K562 (cell line): ENCODE measurements around the gene GNAI1. TPM values are rescaled to one million over a fixed set of nuclear protein-coding genes. Genes with fewer than 3 reads are reported as not detected.

Experiments
- ATAC-seq: fragments of 200-7000 bp; cut with Tn5 transposase; 3 replicates; pipeline ENCODE4 v1.9.1; 2020; ENCODE audit warnings: moderate library complexity
- BruUV-seq: library from RNA; stranded (reverse); fragments of 400-500 nt; replicated peaks from 2 replicates; lab custom pipeline; 2021; lab: Mats Ljungman, UMichigan
- CTCF ChIA-PET: fragments of 300-600 bp; formaldehyde crosslinking; extraction: SDS; loops from one replicate; lab custom pipeline; 2021; ENCODE audit warnings: low intra/inter-chr PET ratio; lab: Yijun Ruan, JAX
- POLR2A ChIA-PET: fragments of 300-600, 350-650 bp; sonication (Branson Sonifier 250); formaldehyde crosslinking; extraction: SDS; loops from one replicate; lab custom pipeline; 2021; ENCODE audit warnings: antibody characterized with exemption, inconsistent platforms; lab: Yijun Ruan, JAX
- DNase-seq, 4 experiments: peaks; one replicate each; pipeline versions ENCODE4 v3.0.0 to v3.0.0-alpha.2; 2011 to 2018; ENCODE audit warnings: low spot score in 3 of 4, mixed read lengths in 3 of 4; ENCODE audit errors: extremely low read depth in 1 of 4
- FAIRE-seq: peaks from 2 replicates; lab custom pipeline; 2011; peaks lifted over from hg19 to GRCh38; lab: Jason Lieb, UNC
- H2AFZ ChIP-seq: 2 replicates; pipeline ENCODE4 v1.6.0; 2011; ENCODE audit warnings: low read depth, low read length, control low read depth, inconsistent platforms
- H3K27ac ChIP-seq: fragments of 200-600 bp; 3 replicates; pipeline ENCODE4 v1.8.0; 2011; ENCODE audit warnings: low read depth, mild to moderate bottlenecking, control low read depth, inconsistent platforms, low read length, moderate library complexity, mixed read lengths; ENCODE audit errors: extremely low read depth
- H3K27me3 ChIP-seq, 2 experiments: fragments of 300-600 bp in 1 of 2; 2 replicates in 1 of 2; 3 replicates in 1 of 2; pipeline versions ENCODE4 v1.6.0 to v1.8.0; 2011; ENCODE audit warnings: inconsistent platforms in 2 of 2, low read length in 2 of 2, mild to moderate bottlenecking in 1 of 2, mixed read lengths in 1 of 2, moderate library complexity in 1 of 2; ENCODE audit not compliant: control insufficient read depth in 2 of 2, insufficient read depth in 2 of 2
- H3K36me3 ChIP-seq: fragments of 300-600 bp; 3 replicates; pipeline ENCODE4 v1.8.0; 2011; ENCODE audit warnings: mild to moderate bottlenecking, low read length, inconsistent platforms; ENCODE audit not compliant: control insufficient read depth, insufficient read depth
- H3K4me1 ChIP-seq, 2 experiments: fragments of 200-600 bp in 1 of 2; replicated peaks in 1 of 2; 2 replicates in 1 of 2; 3 replicates in 1 of 2; pipeline versions ENCODE4 v1.5.1 to v1.8.0; 2011; ENCODE audit warnings: inconsistent platforms in 2 of 2, low read length in 2 of 2, mild to moderate bottlenecking in 1 of 2, mixed read lengths in 1 of 2, moderate library complexity in 1 of 2; ENCODE audit not compliant: control insufficient read depth in 2 of 2, insufficient read depth in 2 of 2
- H3K4me2 ChIP-seq: 2 replicates; pipeline ENCODE4 v1.6.1; 2011; ENCODE audit warnings: low read length, control low read depth, inconsistent platforms, mixed read lengths; ENCODE audit not compliant: insufficient read depth
- H3K4me3 ChIP-seq: fragments of 200-600 bp; sonication (generic), shearing (Covaris generic); 2 replicates; pipeline ENCODE4 v1.5.1; 2016; ENCODE audit warnings: control low read depth, inconsistent platforms
- H3K79me2 ChIP-seq: fragments of 200-600 bp; 3 replicates; pipeline ENCODE4 v1.8.0; 2011; ENCODE audit warnings: low read length, inconsistent platforms; ENCODE audit not compliant: control insufficient read depth, insufficient read depth
- H3K9ac ChIP-seq, 2 experiments: 2 replicates each; pipeline versions ENCODE4 v1.6.0 to v1.6.1; 2011; ENCODE audit warnings: low read depth in 2 of 2, low read length in 2 of 2, control low read depth in 1 of 2, inconsistent platforms in 1 of 2, mild to moderate bottlenecking in 1 of 2, mixed read lengths in 1 of 2; ENCODE audit not compliant: insufficient read depth in 1 of 2
- H3K9me1 ChIP-seq: one replicate; pipeline ENCODE4 v1.6.0; 2011; ENCODE audit warnings: inconsistent platforms, mild to moderate bottlenecking, low read length, moderate library complexity; ENCODE audit not compliant: control insufficient read depth, insufficient read depth
- H3K9me3 ChIP-seq: replicated peaks from 2 replicates; pipeline ENCODE4 v1.5.1; 2011; ENCODE audit warnings: low read depth, low read length, inconsistent platforms; ENCODE audit not compliant: control insufficient read depth, insufficient read depth
- H4K20me1 ChIP-seq: replicated peaks from 2 replicates; pipeline ENCODE4 v1.6.1; 2011; ENCODE audit warnings: low read length, inconsistent platforms, mixed read lengths; ENCODE audit not compliant: control insufficient read depth, insufficient read depth
- CHD4 ChIP-seq: fragments of 200-600 bp; sonication (generic); IDR thresholded peaks from 3 replicates; pipeline ENCODE4 v1.6.1; 2012; ENCODE audit warnings: low read depth, mild to moderate bottlenecking, mixed read lengths, low read length, inconsistent platforms; ENCODE audit not compliant: insufficient read depth, insufficient replicate concordance, poor library complexity, severe bottlenecking
- DLX4 ChIP-seq: fragments of 250-450 bp; sonication (Bioruptor Pico); IDR thresholded peaks from 2 replicates; pipeline ENCODE4 v1.6.1; 2021; ENCODE audit warnings: mild to moderate bottlenecking
- E2F4 ChIP-seq: sonication (generic); formaldehyde crosslinking; IDR thresholded peaks from 2 replicates; pipeline ENCODE4 v1.8.0; 2022; ENCODE audit warnings: mild to moderate bottlenecking, low read depth, missing genetic modification reagents
- HNRNPL ChIP-seq: fragments of 200-400 bp; formaldehyde crosslinking; IDR thresholded peaks from 2 replicates; pipeline ENCODE4 v1.6.1; 2017; ENCODE audit warnings: low read depth, mild to moderate bottlenecking, low read length
- MEF2A ChIP-seq: IDR thresholded peaks from 2 replicates; pipeline ENCODE4 v1.6.1; 2011; ENCODE audit warnings: low read depth, mild to moderate bottlenecking, low read length, moderate library complexity; ENCODE audit not compliant: control insufficient read depth
- MYC ChIP-seq, 2 experiments: fragments of 250-450 bp in 1 of 2; sonication (Bioruptor Pico) in 1 of 2; IDR thresholded peaks; 2 replicates each; pipeline versions ENCODE4 v1.5.1 to v1.6.1; 2012 to 2021; ENCODE audit warnings: low read depth in 2 of 2, borderline replicate concordance in 1 of 2, improper control_type of control experiment in 1 of 2, low read length in 1 of 2, mild to moderate bottlenecking in 1 of 2, moderate library complexity in 1 of 2
- NR2C2 ChIP-seq, 2 experiments: fragments of 200-800 bp in 1 of 2; sonication (Bioruptor generic) in 1 of 2; sonication (generic) in 1 of 2; formaldehyde crosslinking in 1 of 2; IDR thresholded peaks; 2 replicates each; pipeline versions ENCODE4 v1.6.1 to v1.8.0; 2016 to 2022; ENCODE audit warnings: mild to moderate bottlenecking in 1 of 2, missing compliant biosample characterization in 1 of 2, missing genetic modification characterization in 1 of 2, missing genetic modification reagents in 1 of 2
- POU5F1 ChIP-seq: fragments of 150-350 bp; IDR thresholded peaks from 2 replicates; pipeline ENCODE4 v1.6.1; 2014; ENCODE audit warnings: borderline replicate concordance, low read length, low read depth, mild to moderate bottlenecking; ENCODE audit not compliant: partially characterized antibody
- RBM14 ChIP-seq: fragments of 200-400 bp; formaldehyde crosslinking; IDR thresholded peaks from 2 replicates; pipeline ENCODE4 v1.6.1; 2018; ENCODE audit warnings: low read depth, mild to moderate bottlenecking, low read length, moderate library complexity, borderline replicate concordance; ENCODE audit not compliant: insufficient read depth
- SP2 ChIP-seq: IDR thresholded peaks from 2 replicates; pipeline ENCODE4 v1.6.1; 2011; ENCODE audit warnings: mild to moderate bottlenecking, low read depth, low read length, moderate library complexity; ENCODE audit not compliant: poor library complexity, severe bottlenecking; ENCODE audit errors: extremely low read depth
- SREBF2 ChIP-seq: sonication (generic); formaldehyde crosslinking; IDR thresholded peaks from 2 replicates; pipeline ENCODE4 v1.4.0; 2020; ENCODE audit warnings: mild to moderate bottlenecking, missing genetic modification reagents
- ZNF197 ChIP-seq: fragments of 200-800 bp; sonication (Bioruptor generic); IDR thresholded peaks from 2 replicates; pipeline ENCODE4 v1.6.1; 2016; ENCODE audit warnings: low read depth, missing genetic modification characterization, missing compliant biosample characterization
- ZNF224 ChIP-seq: sonication (generic); formaldehyde crosslinking; IDR thresholded peaks from 2 replicates; pipeline ENCODE4 v1.8.0; 2022; ENCODE audit warnings: mild to moderate bottlenecking, missing genetic modification reagents
- ZNF280A ChIP-seq: fragments of 450-650 bp; IDR thresholded peaks from 2 replicates; pipeline ENCODE4 v1.6.1; 2018; ENCODE audit warnings: mild to moderate bottlenecking, low read depth; ENCODE audit not compliant: partially characterized antibody
- ZNF41 ChIP-seq: fragments of 250-450 bp; sonication (Bioruptor Pico); conservative IDR thresholded peaks from 2 replicates; pipeline ENCODE4 v1.4.0; 2020; ENCODE audit warnings: mild to moderate bottlenecking
- WGBS: fragments of 100-300 bp; shearing (Covaris generic); methylation state at CpG from one replicate; pipeline ENCODE4 v1.1.6; 2016; ENCODE audit warnings: low coverage, mixed read lengths; ENCODE audit not compliant: insufficient coverage; ENCODE audit errors: missing lambda C conversion rate; 5-methylcytosine and 5-hydroxymethylcytosine counted together
- in situ Hi-C: fragments of 300-500 bp; cut with MboI; formaldehyde crosslinking; loops from 4 replicates; pipeline ENCODE4 v1.15.0; 2018; ENCODE audit warnings: inconsistent platforms, mixed read lengths
- intact Hi-C: fragments of 100-400 bp; cut with micrococcal nuclease; formaldehyde crosslinking; loops from 2 replicates; pipeline ENCODE4 v1.14.2; 2022
- polyA plus RNA-seq, 8 experiments: library from polyadenylated mRNA; depleted of rRNA in 4 of 8; stranded (reverse) in 5 of 8; unstranded in 3 of 8; fragments of >200 nt; fragmentation: Nextera tagmentation in 2 of 8; fragmentation: Illumina TruSeq in 1 of 8; extraction: Ambion mirVana in 2 of 8; extraction: Trizol in 1 of 8; gene quantifications; 2 replicates each; pipeline versions ENCODE4 v1.2.1 to v1.2.3, GENCODE V29; 2011 to 2014; ENCODE audit warnings: inconsistent platforms in 1 of 8, missing spikeins in 1 of 8
- total RNA-seq, 7 experiments: library from RNA; depleted of rRNA in 6 of 7; stranded (reverse); fragments of >200 nt in 6 of 7; fragmentation: Illumina TruSeq in 2 of 7; extraction: Trizol in 2 of 7; gene quantifications; 2 replicates each; pipeline versions ENCODE4 v1.2.1 to v1.2.3, GENCODE V29; 2011 to 2021; ENCODE audit warnings: low replicate concordance in 1 of 7

GNAI1 gene
- total and polyA plus RNA-seq, 9 of the 15 experiments (the other 6 are each of a cell fraction or from before 2014, with no cell fraction given): 0.03 to 0.13 (median 0.08) TPM; not detected in 6

GRCh38 chr7:80244206-80244916, 109.7 kb downstream of the GNAI1 start (continued):
- no peak for TF ChIP-seq E2F4 (CRISPR knock-in tag)

- no peak for FAIRE-seq
- DNase-seq: no peak
- H3K9me3 ChIP-seq: no peaks in the 10 kb centered on the region; the same call in 1 of the 2 replicates
- in situ Hi-C loops: no loop called here
- TF ChIP-seq NR2C2 (CRISPR knock-in tag; IDR thresholded peaks at IDR 0.05) (no peak), NR2C2 (tag; IDR thresholded peaks at IDR 0.05) (no peak), SREBF2 (no peak), MEF2A (no peak), MYC (IDR thresholded peaks at IDR 0.05; ENCODE audit: low read depth, low read length) (no peak), MYC (CRISPR knock-in tag; IDR thresholded peaks at IDR 0.05; ENCODE audit: borderline replicate concordance, low read depth) (no peak), ZNF41 (CRISPR knock-in tag) (no peak), ZNF197 (no peak), ZNF280A (no peak), POU5F1 (no peak), HNRNPL (no peak), DLX4 (CRISPR knock-in tag) (no peak), ZNF224 (CRISPR knock-in tag) (no peak), SP2 (no peak), RBM14 (no peak), CHD4 (no peak)
- H3K4me3 ChIP-seq: no peak overlapping the region
- ATAC-seq: no peak
- no peak overlapping the region for H3K27ac ChIP-seq
- no peaks in the 10 kb centered on the region for H3K4me1 ChIP-seq
- H4K20me1 ChIP-seq: no peaks in the 10 kb centered on the region
- ChIA-PET POLR2A (no interaction called here), CTCF (no interaction called here)
- H3K79me2 ChIP-seq: no peaks in the 10 kb centered on the region
- no peaks in the 10 kb centered on the region for H3K36me3 ChIP-seq
- no TSS peak for BruUV-seq
- H3K9me1 ChIP-seq: no peaks in the 10 kb centered on the region
- H3K27me3 ChIP-seq: no peaks in the 10 kb centered on the region
- intact Hi-C loops: no loop called here
- H3K4me2 ChIP-seq: no peak overlapping the region
- no peak overlapping the region for H3K9ac ChIP-seq
- H2AFZ ChIP-seq: no peak overlapping the region
- WGBS: 3% methylated on average over 3 of the region's 3 CpGs
Observed at GRCh38 chr7:80247144-80247543, 112.5 kb downstream of the GNAI1 start.
